ENCODE measurements around the gene SLC25A20.

GRCh38 chr3:48945432-48945831 lies 46.8 kb upstream of the SLC25A20 start:
- TF ChIP-seq CTCF (IDR thresholded peaks at IDR 0.05) (no peak), POLR2AphosphoS5 (IDR thresholded peaks at IDR 0.05; ENCODE audit: low read depth, low read length) (no peak), SIN3A (IDR thresholded peaks at IDR 0.05; ENCODE audit: borderline replicate concordance, insufficient read depth, low read depth, low read length) (no peak)
- TF ChIP-seq, protein P1, sequence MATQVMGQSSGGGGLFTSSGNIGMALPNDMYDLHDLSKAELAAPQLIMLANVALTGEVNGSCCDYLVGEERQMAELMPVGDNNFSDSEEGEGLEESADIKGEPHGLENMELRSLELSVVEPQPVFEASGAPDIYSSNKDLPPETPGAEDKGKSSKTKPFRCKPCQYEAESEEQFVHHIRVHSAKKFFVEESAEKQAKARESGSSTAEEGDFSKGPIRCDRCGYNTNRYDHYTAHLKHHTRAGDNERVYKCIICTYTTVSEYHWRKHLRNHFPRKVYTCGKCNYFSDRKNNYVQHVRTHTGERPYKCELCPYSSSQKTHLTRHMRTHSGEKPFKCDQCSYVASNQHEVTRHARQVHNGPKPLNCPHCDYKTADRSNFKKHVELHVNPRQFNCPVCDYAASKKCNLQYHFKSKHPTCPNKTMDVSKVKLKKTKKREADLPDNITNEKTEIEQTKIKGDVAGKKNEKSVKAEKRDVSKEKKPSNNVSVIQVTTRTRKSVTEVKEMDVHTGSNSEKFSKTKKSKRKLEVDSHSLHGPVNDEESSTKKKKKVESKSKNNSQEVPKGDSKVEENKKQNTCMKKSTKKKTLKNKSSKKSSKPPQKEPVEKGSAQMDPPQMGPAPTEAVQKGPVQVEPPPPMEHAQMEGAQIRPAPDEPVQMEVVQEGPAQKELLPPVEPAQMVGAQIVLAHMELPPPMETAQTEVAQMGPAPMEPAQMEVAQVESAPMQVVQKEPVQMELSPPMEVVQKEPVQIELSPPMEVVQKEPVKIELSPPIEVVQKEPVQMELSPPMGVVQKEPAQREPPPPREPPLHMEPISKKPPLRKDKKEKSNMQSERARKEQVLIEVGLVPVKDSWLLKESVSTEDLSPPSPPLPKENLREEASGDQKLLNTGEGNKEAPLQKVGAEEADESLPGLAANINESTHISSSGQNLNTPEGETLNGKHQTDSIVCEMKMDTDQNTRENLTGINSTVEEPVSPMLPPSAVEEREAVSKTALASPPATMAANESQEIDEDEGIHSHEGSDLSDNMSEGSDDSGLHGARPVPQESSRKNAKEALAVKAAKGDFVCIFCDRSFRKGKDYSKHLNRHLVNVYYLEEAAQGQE (IDR thresholded peaks at IDR 0.05; ENCODE audit: insufficient read depth in 1 of 2, low read depth in 2 of 2, low read length in 1 of 2): no peak

Data from Panc1 (cell line).